ENCODE results near the gene MIDN.

- TF ChIP-seq CTCF (IDR thresholded peaks at IDR 0.05; ENCODE audit: poor library complexity, severe bottlenecking) (no peak), SMC3 (conservative IDR thresholded peaks at IDR 0.05; ENCODE audit: poor library complexity) (no peak), EZH2 (IDR thresholded peaks at IDR 0.05; ENCODE audit: borderline replicate concordance, insufficient read depth, low read length, poor library complexity, severe bottlenecking) (no peak), EP300 (conservative IDR thresholded peaks at IDR 0.05; ENCODE audit: poor library complexity, severe bottlenecking) (no peak), TAF1 (IDR thresholded peaks at IDR 0.05; ENCODE audit: low read depth) (no peak), POLR2AphosphoS5 (IDR thresholded peaks at IDR 0.05) (no peak), RAD21 (conservative IDR thresholded peaks at IDR 0.05) (no peak), REST (IDR thresholded peaks at IDR 0.05; ENCODE audit: borderline replicate concordance) (no peak), MXI1 (conservative IDR thresholded peaks at IDR 0.05; ENCODE audit: poor library complexity, severe bottlenecking) (no peak)
Observed at GRCh38 chr19:1219786-1220476, 28.5 kb upstream of the MIDN start.
